SU-DHL-6 (cell line): ENCODE data around the gene GPATCH4.
"Not testable (repeated sequence)": the region's sequence is repeated elsewhere in the genome, so short reads cannot be mapped to it uniquely, and the experiment has no call there.

Source experiments
- CTCF ChIP-seq: fragments of 200-600 bp; sonication (generic); IDR thresholded peaks from one replicate; pipeline ENCODE4 v1.5.1; 2017; ENCODE audit warnings: antibody characterized with exemption, mild to moderate bottlenecking, low read length, moderate library complexity; ENCODE audit not compliant: insufficient read depth, poor library complexity, severe bottlenecking
- EZH2phosphoT487 ChIP-seq: fragments of 200-600 bp; sonication (generic), shearing (Covaris generic); conservative IDR thresholded peaks from 2 replicates; pipeline ENCODE4 v1.6.1; 2018; ENCODE audit warnings: mild to moderate bottlenecking, antibody characterized with exemption, low read length, moderate library complexity, mixed read lengths

- not testable (repeated sequence) for TF ChIP-seq CTCF, EZH2phosphoT487
These were observed 6.1 kb upstream of the GPATCH4 start for GRCh38 chr1:156607344-156607743.
